Activated CD8-positive, alpha-beta memory T cell treated with anti-CD3 and anti-CD28 coated beads, Interleukin-2, amount 10 ng/mL, durations not matched to agents 7 days and 5 days (primary cell): ENCODE data around the gene ARHGAP33. TPM values are rescaled to one million over a fixed set of nuclear protein-coding genes. Genes with fewer than 3 reads are reported as not detected.

ENCODE experiments used
- ATAC-seq: fragments of 150-1000 bp; cut with Tn5 transposase; one replicate; pipeline ENCODE4 v1.10.0; 2021; ENCODE audit warnings: moderate library complexity
- CTCF ChIA-PET: fragments of 350-600 bp; sonication (Branson Sonifier 250); formaldehyde crosslinking; loops from one replicate; lab custom pipeline; 2021; ENCODE audit warnings: antibody characterized with exemption; lab: Charles Lee
- DNase-seq: peaks from one replicate; pipeline ENCODE4 v3.0.0-alpha.2; 2020
- H3K27ac Mint-ChIP-seq: one replicate; pipeline ENCODE4 v1.8.0; 2021; ENCODE audit warnings: mild to moderate bottlenecking, mixed read lengths
- H3K27me3 Mint-ChIP-seq: one replicate; pipeline ENCODE4 v1.8.0; 2021; ENCODE audit warnings: mixed read lengths
- H3K36me3 Mint-ChIP-seq: one replicate; pipeline ENCODE4 v1.8.0; 2021; ENCODE audit warnings: mild to moderate bottlenecking, mixed read lengths
- H3K4me1 Mint-ChIP-seq: one replicate; pipeline ENCODE4 v1.8.0; 2021; ENCODE audit warnings: mixed read lengths
- H3K4me3 Mint-ChIP-seq: one replicate; pipeline ENCODE4 v1.8.0; 2021; ENCODE audit warnings: mild to moderate bottlenecking, moderate library complexity, mixed read lengths
- H3K9me3 Mint-ChIP-seq: one replicate; pipeline ENCODE4 v1.8.0; 2022; ENCODE audit warnings: low read depth, mixed read lengths
- total RNA-seq, 2 experiments: library from RNA; stranded (reverse); gene quantifications; one replicate each; pipeline ENCODE4 v1.2.3, GENCODE V29; 2021

The ARHGAP33 gene
- total RNA-seq, 2 experiments from 2014 or later: 40.0 to 101 TPM

GRCh38 chr19:35733180-35734125, 41.9 kb upstream of the ARHGAP33 start:
- no peak overlapping the region for H3K27ac Mint-ChIP-seq

GRCh38 chr19:35734273-35734672, 41.1 kb upstream of the ARHGAP33 start:
- CTCF ChIA-PET: interaction anchor here (1.5 kb wide), 1 partner anchor 22 kb away, joined by 3 read pairs; no protein-coding TSS in a partner anchor
- H3K27ac Mint-ChIP-seq: peak overlapping the region; percentile 12
- ATAC-seq: no peak
- peaks cover 2% of the 10 kb centered on the region for H3K4me1 Mint-ChIP-seq
- H3K9me3 Mint-ChIP-seq: no peaks in the 10 kb centered on the region
- peaks cover 46% of the 10 kb centered on the region for H3K36me3 Mint-ChIP-seq
- no peak overlapping the region for H3K4me3 Mint-ChIP-seq
- no peak for DNase-seq
- H3K27me3 Mint-ChIP-seq: no peaks in the 10 kb centered on the region

More at GRCh38 chr19:35733180-35734125, 41.9 kb upstream of the ARHGAP33 start:
- no peak for ATAC-seq
- CTCF ChIA-PET: no interaction called here
- no peak for DNase-seq
- no peaks in the 10 kb centered on the region for H3K27me3 Mint-ChIP-seq
- H3K9me3 Mint-ChIP-seq: no peaks in the 10 kb centered on the region
- H3K4me3 Mint-ChIP-seq: no peak overlapping the region
- H3K4me1 Mint-ChIP-seq: peaks cover 2% of the 10 kb centered on the region
- peaks cover 48% of the 10 kb centered on the region for H3K36me3 Mint-ChIP-seq

- DNase-seq: no peak
- Mint-ChIP-seq H3K27me3 (no peaks in the 10 kb centered on the region), H3K36me3 (peaks cover 43% of the 10 kb centered on the region), H3K4me3 (no peak overlapping the region), H3K4me1 (peaks cover 7% of the 10 kb centered on the region), H3K9me3 (no peaks in the 10 kb centered on the region), H3K27ac (no peak overlapping the region)
- CTCF ChIA-PET: interaction anchor here (1.5 kb wide), 1 partner anchor 23 kb away, joined by 3 read pairs; no protein-coding TSS in a partner anchor
- no peak for ATAC-seq
Observed at GRCh38 chr19:35734889-35735288, 40.5 kb upstream of the ARHGAP33 start.

- no peak overlapping the region for H3K27ac Mint-ChIP-seq
- peaks cover 14% of the 10 kb centered on the region for H3K4me1 Mint-ChIP-seq
- peak; percentile 56 for DNase-seq
- ATAC-seq: no peak
- no peaks in the 10 kb centered on the region for H3K27me3 Mint-ChIP-seq
- peaks cover 33% of the 10 kb centered on the region for H3K36me3 Mint-ChIP-seq
- no peaks in the 10 kb centered on the region for H3K9me3 Mint-ChIP-seq
- no peak overlapping the region for H3K4me3 Mint-ChIP-seq
- CTCF ChIA-PET: interaction anchor here (0.8 to 2.4 kb wide), 7 partner anchors 10 to 195 kb away, joined by 3 to 9 read pairs (median 5); partner anchors contain the start of gene LIN37
Observed at GRCh38 chr19:35736913-35737886, 38.2 kb upstream of the ARHGAP33 start.

- Mint-ChIP-seq H3K4me3 (no peak overlapping the region), H3K9me3 (no peaks in the 10 kb centered on the region), H3K4me1 (peaks cover 22% of the 10 kb centered on the region), H3K27ac (no peak overlapping the region), H3K36me3 (peaks cover 37% of the 10 kb centered on the region), H3K27me3 (no peaks in the 10 kb centered on the region)
- ATAC-seq: no peak
- CTCF ChIA-PET: interaction anchor here (0.9 to 2.4 kb wide), 6 partner anchors 10 to 45 kb away, joined by 3 to 9 read pairs (median 5); partner anchors contain the start of gene LIN37
- DNase-seq: no peak
Observed at GRCh38 chr19:35738021-35738886, 37.1 kb upstream of the ARHGAP33 start.

- Mint-ChIP-seq H3K27me3 (no peaks in the 10 kb centered on the region), H3K36me3 (peaks cover 40% of the 10 kb centered on the region), H3K9me3 (no peaks in the 10 kb centered on the region), H3K4me3 (no peak overlapping the region), H3K27ac (peak overlapping the region; percentile 52), H3K4me1 (peaks cover 26% of the 10 kb centered on the region)
- DNase-seq (no peak), ATAC-seq (no peak)
- CTCF ChIA-PET: interaction anchor here (2.2 to 2.4 kb wide), 4 partner anchors 12 to 44 kb away, joined by 7 to 10 read pairs (median 8); no protein-coding TSS in a partner anchor
Observed at GRCh38 chr19:35738887-35739229, 36.5 kb upstream of the ARHGAP33 start.

GRCh38 chr19:35739275-35740107, 35.9 kb upstream of the ARHGAP33 start:
- peaks cover 34% of the 10 kb centered on the region for H3K36me3 Mint-ChIP-seq
- CTCF ChIA-PET: interaction anchor here (1.0 to 2.2 kb wide), 9 partner anchors 9 to 229 kb away, joined by 3 to 10 read pairs (median 4); partner anchors contain the start of genes HSPB6 and LIN37
- peaks cover 32% of the 10 kb centered on the region for H3K4me1 Mint-ChIP-seq
- H3K27me3 Mint-ChIP-seq: no peaks in the 10 kb centered on the region
- peak overlapping the region; percentile 84 for H3K4me3 Mint-ChIP-seq
- ATAC-seq: no peak
- H3K9me3 Mint-ChIP-seq: no peaks in the 10 kb centered on the region
- no peak for DNase-seq
- no peak overlapping the region for H3K27ac Mint-ChIP-seq

- CTCF ChIA-PET: interaction anchor here (1.0 to 2.2 kb wide), 15 partner anchors 9 to 229 kb away, joined by 3 to 10 read pairs (median 4); partner anchors contain the start of genes HSPB6 and LIN37
- H3K4me3 Mint-ChIP-seq: peak overlapping the region; percentile 84
- no peaks in the 10 kb centered on the region for H3K27me3 Mint-ChIP-seq
- DNase-seq (no peak), ATAC-seq (peak; percentile 20)
- peak overlapping the region; percentile 55 for H3K27ac Mint-ChIP-seq
- H3K4me1 Mint-ChIP-seq: peaks cover 34% of the 10 kb centered on the region
- H3K36me3 Mint-ChIP-seq: peaks cover 29% of the 10 kb centered on the region
- no peaks in the 10 kb centered on the region for H3K9me3 Mint-ChIP-seq
Observed at GRCh38 chr19:35740108-35740422, 35.3 kb upstream of the ARHGAP33 start.

GRCh38 chr19:35740423-35741202, 34.8 kb upstream of the ARHGAP33 start:
- peaks cover 37% of the 10 kb centered on the region for H3K4me1 Mint-ChIP-seq

GRCh38 chr19:35741203-35741515, 34.2 kb upstream of the ARHGAP33 start:
- no peaks in the 10 kb centered on the region for H3K9me3 Mint-ChIP-seq
- peak overlapping the region; percentile 84 for H3K4me3 Mint-ChIP-seq
- H3K4me1 Mint-ChIP-seq: peaks cover 42% of the 10 kb centered on the region
- CTCF ChIA-PET: interaction anchor here (0.6 to 2.2 kb wide), 13 partner anchors 10 to 230 kb away, joined by 3 to 10 read pairs (median 4); partner anchors contain the start of gene HSPB6
- peaks cover 26% of the 10 kb centered on the region for H3K36me3 Mint-ChIP-seq
- DNase-seq (no peak), ATAC-seq (no peak)
- no peaks in the 10 kb centered on the region for H3K27me3 Mint-ChIP-seq
- H3K27ac Mint-ChIP-seq: peak overlapping the region; percentile 100

More at GRCh38 chr19:35740423-35741202, 34.8 kb upstream of the ARHGAP33 start:
- Mint-ChIP-seq H3K9me3 (no peaks in the 10 kb centered on the region), H3K27me3 (no peaks in the 10 kb centered on the region), H3K4me3 (peak overlapping the region; percentile 84), H3K27ac (peak overlapping the region; percentile 96), H3K36me3 (peaks cover 27% of the 10 kb centered on the region)
- CTCF ChIA-PET: interaction anchor here (0.6 to 2.2 kb wide), 17 partner anchors 8 to 230 kb away, joined by 3 to 10 read pairs (median 4); partner anchors contain the start of genes HSPB6 and LIN37
- peak; percentile 99 for DNase-seq
- ATAC-seq: peak; percentile 72
